Measurements from ENCODE around the gene ACBD3.

Gene ACBD3

DNA sequence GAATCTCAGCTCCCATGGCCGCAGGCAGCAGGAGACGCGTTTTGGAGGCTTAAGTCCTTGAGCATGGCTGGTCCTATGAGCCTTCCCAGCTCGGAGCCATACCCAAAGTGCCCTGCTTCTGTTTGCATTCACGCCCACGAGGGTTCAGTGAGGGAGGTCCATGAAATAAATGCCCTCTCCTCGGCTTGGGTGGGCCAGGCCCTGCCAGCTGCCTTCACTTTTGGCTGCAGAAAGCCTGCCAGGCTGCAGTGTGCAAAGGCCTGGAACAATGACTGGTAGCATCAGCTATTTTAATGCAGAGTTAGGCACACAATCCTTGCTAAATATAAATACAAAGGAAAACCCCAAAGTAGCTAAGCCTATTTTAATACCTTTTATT is 74.7 kb downstream of the ACBD3 start:
- DNase-seq (ENCODE audit: low read depth) = no peak

DNA sequence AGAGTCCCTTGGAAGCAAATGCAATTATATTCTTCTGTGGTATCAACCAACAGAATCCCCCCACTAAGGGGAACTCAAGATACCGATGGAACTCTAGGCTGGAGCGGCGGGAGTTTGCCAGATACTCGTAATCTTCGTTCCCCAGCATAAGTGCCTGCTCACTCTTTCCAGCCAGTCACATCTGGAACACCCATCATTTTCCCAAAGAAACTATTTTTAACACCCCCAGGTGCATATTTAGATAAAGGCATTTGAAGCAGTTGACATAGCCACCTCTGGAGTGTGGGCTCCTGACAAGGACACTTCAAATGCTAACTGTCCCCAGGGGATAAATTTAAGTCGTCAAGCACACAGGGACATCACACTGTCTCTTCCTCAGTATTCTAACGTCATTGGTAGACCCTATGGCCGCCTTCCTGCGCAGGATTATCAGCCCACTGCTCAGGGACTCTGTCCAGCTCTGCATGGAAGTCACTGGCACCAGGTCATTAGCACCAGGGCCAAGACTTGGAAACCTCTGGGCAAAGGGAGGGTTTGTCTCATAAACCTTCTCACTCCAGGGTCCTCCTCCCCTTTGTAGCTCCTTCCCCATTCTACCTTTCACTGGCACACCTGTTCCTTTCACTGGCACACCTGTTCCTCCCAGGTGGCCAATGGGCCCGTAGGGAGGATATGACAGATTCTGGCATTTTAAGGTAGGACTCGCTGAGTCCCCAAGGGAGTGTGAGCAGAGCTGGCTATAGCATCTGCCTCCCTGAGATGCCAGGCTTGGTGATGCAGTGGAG is 75.3 kb downstream of the ACBD3 start:
- no peak for DNase-seq (ENCODE audit: low read depth)

DNA sequence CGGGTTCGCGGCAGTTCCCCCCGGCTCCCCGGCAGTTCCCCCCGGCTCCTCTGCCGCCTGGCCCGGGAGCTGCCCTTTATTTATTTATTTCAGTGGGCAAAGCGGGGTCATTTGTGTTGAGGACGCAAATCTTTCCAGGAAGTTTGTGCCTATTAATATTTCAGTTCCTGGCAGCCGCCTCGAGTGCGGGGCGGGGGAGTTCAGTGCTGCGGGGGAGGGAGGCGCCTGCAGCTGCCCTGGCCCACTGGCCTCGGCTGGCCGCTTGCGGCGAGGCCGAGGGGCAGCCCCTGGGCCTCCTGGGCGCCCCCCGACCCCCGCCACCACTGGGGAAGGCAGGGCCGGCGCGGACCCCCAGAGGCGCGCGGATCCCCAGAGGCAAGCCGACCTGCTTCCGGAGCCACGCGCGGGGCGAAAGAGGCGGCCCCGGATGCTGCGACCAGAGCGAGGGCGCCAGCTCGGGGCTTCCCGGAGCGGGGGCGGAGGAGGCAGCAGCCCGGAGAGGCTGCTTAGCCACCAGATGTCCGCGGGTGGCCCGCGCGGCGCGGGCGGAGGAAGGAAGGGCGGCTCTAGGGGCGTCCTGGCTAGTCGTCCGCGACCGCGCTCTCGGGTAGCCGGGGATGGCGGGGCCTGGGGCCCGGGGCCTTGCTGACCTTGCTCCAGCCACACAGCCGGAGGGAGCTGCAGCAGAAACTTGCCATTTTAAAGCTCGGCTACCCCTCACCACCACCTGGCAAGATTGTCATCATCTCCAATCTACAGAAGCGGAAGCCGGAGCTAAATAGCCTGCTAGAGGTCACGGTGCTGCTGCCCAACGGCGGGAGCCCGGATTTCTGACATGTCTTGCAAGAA is 76.1 kb downstream of the ACBD3 start:
- peak; percentile 13 for DNase-seq (ENCODE audit: low read depth)

DNA sequence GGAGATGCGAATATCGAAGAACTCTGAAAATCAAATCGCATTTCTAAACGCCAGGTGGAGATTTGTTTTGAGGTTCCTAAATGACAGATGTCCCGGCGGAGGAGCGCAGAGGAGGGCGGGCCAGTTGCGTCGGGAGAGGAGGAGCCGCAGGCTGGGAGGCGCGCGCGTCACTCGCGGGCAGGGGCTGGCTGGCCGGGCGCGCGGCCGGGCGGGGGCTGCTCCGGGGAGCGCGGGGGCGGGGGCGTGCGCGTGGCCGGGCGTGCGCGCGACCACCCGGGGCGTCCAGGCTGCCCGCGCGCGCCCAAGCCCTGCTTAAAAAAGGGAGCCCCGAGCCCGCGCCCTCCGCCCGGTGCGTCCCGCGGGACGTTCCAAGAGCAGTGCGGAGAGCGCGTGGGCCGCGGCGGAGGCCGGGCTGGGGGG is 76.7 kb downstream of the ACBD3 start:
- peak; percentile 63 for DNase-seq (ENCODE audit: low read depth)

DNA sequence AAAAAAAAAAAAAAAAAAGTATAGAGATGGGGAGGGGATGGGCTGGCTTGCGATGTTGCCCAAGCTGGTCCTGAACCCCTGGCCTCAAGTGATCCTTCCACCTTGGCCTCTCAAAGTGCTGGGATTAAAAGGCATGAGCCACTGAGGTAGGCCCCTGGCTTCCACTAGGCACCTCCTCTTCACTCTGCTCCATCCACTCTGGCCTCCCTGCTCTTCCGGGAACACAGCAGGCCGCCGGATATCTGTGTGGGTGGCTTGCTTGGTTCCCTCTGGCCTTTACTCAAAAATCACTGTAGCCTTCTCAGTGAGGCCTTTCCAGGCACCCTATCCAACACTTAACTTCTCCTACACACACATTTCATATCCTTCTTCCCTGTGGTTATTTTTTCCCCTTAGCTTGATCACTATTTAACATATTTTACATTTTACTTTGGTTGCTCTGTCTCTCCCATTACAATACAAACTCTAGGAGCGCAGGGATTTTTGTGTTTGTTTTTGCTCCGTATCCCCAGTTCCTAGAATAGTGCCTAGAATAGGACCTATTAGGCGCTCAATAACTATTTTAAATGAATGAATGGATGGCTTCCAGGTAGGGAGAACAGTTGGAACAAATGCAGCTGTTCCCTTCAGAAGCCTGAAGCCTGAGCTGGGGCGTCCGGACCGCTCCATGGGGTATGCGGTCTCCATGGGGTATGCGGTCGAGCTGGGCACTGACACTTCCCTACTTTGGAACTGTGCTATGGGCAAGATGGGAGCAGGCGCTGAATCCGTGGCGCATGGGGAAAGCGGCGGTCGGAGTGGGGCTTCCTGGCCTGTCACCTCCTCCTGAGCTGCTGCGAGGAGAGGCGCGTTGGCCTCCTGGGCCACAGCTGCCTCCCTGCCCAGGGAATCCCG is 77.4 kb downstream of the ACBD3 start:
- DNase-seq (ENCODE audit: low read depth) = no peak

DNA sequence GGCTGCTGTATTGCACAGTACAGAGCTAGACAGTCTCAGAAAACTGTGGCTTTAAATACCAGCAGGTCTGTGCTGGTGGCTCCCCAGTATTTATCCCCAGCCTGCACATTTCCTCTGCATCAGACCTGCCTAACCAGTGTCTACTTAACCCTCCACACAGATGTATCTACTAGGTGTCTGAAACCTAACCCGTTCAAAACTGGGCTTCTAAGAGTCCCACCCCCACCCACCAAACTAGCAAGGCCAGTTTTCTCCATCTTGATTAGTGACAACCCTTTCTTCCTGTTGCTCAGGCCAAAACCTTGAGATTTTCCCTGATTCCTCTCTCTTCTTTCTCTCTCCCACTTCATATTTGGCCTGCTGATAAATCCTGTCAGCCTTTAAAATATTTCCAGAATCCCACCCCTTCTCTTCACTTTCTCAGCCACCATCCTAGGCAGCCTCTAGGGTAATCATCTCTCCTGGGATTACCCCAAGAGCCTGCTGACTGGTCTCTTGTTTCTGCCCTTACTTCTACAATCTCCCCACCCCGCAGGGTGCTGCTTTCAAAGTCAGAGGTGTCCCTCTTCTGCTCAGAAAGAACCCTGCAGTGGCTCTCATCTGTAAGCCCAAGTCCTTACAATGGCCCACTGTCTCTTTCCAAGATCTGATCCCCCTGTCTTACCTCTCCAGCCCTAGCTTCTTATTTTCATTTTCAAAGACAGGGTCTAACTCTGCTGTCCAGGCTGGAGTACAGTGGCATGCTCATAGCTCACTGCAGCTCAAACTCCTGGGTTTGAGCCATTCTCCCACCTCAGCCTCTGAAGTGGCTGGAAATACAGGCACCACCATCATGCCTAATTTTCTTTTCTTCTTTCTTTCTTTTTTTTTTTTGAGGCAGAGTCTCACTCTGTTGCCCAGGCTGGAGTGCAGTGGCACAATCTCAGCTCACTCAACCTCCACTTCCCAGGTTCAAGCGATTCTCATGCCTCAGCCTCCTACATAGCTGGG is 78.8 kb downstream of the ACBD3 start:
- DNase-seq (ENCODE audit: low read depth) = no peak

DNA sequence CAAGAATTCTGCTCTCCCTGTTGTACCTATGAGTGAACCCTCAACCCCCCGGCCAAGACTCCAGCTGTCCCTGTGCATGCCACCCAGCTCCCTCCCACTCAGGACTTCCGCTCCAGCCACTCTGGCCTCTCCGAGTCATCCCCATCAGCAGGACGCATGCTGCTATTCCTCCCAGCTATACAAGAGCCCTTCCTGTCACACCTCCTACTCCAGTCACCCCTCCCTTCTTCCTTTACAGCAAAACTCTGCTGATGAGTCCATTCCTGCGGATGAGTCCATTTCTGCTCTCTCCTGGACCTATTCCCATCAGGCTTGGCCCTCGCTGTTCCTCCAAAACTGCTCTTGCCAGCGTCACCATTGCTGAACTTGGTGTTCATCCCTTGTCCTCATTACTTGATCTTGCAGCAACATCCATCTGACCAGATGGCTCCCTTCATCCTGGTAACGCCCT is 81.8 kb downstream of the ACBD3 start:
- DNase-seq (ENCODE audit: low read depth) = no peak

DNA sequence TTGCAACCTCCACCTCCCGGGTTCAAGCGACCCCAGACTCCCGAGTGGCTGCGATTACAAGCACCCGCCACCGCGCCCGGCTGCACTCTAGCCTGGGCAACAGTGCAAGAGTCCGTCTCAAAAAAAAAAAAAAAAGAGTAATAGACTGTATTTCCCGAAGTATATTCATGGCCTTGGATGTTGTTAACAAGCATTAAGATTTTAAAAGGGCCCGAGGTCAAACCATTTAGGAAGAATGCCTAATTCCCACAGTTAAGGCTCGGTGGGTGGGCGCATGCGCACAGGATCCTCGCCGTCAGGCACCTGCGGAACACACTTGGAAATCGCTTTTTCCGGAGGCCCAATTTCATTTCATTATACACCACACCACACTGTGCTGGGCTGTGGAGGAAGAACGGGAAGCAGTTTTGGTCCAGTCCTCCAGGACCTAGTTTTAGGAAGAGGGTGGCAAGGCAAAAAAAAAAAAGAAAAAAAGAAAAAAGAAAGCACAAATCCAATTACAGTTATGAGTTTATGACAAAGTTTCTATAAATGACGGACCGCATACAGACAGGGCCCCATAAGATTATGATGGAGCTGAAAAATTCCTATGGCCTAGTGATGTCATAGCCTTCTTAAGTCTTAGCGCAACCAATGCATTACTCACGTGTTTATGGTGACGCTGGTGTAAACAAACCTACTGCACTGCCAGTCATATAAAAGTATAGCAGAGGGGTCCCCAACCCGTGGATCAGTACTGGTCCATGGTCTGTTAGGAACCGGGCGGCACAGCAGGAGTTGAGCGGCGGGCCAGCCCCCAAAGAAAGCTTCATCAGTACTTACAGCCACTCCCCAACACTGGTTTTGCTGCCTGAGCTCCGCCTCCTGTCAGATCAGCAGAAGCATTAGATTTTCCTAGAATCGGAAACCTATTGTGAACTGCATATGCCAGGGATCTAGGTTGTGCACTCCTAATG is 85.8 kb downstream of the ACBD3 start:
- no peak for DNase-seq (ENCODE audit: low read depth)

DNA sequence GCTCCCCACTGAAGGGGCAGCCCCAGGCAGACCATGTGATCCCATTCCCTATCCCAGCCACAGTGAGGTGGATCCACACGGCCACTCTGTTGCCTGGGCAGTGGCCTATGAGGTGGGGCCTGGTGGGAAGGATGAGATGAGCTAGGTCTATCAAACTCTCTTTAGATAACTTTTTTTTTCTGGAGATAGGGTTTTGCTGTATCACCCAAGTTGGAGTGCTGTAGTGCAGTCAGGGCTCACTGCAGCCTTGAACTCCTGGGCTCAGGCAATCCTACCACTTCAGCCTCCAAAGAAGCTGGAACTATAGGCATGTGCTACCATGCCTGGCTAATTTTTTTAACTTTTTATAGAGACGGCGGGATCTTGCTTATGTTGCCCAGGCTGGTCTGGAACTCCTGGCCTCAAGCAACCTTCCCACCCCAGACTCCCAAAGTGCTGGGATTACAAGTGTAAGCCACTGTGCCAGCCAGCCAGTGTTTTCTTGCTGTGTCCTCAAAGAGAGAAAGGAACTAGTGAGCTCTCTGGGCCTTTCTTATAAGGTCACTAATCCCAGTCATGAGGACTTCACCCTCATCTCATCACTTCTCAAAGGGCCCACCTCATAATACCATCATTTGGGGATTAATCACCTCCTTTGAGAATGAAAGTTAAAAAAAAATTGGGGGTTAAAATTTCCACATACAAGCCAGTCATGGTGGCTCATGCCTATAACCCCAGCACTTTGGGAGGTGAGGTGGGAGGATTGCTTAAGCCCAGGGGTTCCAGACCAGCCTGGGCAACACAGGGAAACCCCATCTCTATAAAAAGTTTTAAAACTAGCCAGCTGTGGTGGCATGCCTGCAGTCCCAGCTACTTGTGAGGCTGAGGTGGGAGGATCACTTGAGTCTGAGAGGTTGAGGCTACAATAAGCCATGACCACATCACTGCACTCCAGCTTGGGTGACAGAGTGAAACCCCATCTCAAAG is 87.4 kb downstream of the ACBD3 start:
- no peak for DNase-seq (ENCODE audit: low read depth)

DNA sequence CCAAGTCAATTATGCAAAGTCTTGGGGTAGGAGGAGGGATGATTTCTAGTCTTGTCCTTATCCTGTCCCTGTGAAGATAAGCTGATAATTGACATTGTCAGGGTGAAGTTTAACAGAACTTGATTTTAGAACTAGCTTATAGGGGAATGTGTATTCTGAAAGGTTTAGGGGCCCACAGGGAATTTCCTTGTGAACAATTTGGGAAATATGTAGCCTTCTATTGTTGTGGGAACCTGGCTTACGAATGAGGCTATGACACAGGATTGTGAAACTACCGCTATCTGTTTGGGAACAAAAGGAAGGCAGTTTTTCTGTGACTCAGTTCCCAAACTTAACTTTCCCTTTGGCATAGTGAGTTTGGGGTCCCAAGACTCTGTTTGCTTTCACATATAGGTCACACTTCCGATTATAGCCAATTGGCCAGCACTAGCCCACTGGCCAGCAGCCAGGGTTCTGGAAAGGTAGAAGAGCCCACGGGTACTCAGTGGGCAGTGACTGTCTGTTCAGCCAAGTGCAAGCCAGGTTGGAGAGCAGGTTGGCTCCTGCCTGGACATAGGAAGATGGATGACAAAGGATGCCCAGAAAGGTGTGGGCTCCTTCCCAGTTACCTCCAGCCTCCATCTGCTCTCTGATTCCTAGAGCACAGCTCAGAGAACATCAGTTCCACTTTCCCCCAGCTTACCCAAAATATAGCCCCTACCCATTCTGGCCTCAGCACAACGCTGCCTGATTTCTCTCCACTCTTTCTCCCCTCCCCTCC is 88.5 kb downstream of the ACBD3 start:
- no peak for DNase-seq (ENCODE audit: low read depth)

DNA sequence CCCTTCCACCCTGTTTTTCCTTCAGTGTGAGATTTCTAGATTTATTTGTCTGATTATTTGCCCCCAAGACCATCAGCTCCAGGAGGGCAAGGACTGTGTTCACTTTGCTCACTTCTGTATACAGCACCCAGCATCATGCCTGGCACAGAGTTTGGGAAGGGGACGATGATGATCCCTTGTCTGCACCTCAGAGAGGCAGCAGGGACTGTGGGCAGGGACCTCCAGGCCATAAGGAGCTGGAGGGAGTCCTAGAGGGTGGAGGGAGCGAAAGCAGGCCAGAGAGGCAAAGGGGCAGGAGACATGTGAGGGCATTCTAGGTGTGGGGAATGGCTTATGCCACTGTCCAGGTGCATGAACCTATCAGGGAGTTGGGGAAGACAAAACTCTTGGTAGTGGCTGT is 91.3 kb downstream of the ACBD3 start:
- DNase-seq (ENCODE audit: low read depth) = no peak

Measured in T-helper 22 cell (primary cell).